CD14-positive monocyte (primary cell): ENCODE results near the gene SSU72. TPM values are rescaled to one million over a fixed set of nuclear protein-coding genes. Genes with fewer than 3 reads are reported as not detected.

Source experiments
- DNase-seq, 3 donors: peaks; one replicate each; pipeline ENCODE4 v3.0.0-alpha.2; 2011 to 2022
- H2AFZ ChIP-seq: 2 replicates; pipeline ENCODE4 v1.6.0; 2012; ENCODE audit warnings: mild to moderate bottlenecking, low read depth, low read length, inconsistent platforms; ENCODE audit not compliant: insufficient read depth, poor library complexity, severe bottlenecking
- H3K27ac ChIP-seq, 2 donors: 1 replicate in 1 of 2; 2 replicates in 1 of 2; pipeline ENCODE4 v1.5.1; 2012 to 2013; ENCODE audit warnings: low read length in 2 of 2, control low read depth in 1 of 2, inconsistent platforms in 1 of 2, low read depth in 1 of 2, mild to moderate bottlenecking in 1 of 2
- H3K27me3 ChIP-seq, 2 donors: one replicate each; pipeline versions ENCODE4 v1.6.0 to v1.6.1; 2011 to 2013; ENCODE audit warnings: low read length in 2 of 2; ENCODE audit not compliant: control insufficient read depth in 2 of 2, insufficient read depth in 2 of 2
- H3K36me3 ChIP-seq, 2 donors: replicated peaks in 1 of 2; 1 replicate in 1 of 2; 2 replicates in 1 of 2; pipeline versions ENCODE4 v1.5.1 to v1.6.1; 2012 to 2013; ENCODE audit warnings: low read length in 2 of 2, control low read depth in 1 of 2, inconsistent platforms in 1 of 2, mild to moderate bottlenecking in 1 of 2; ENCODE audit not compliant: insufficient read depth in 2 of 2, control insufficient read depth in 1 of 2
- H3K4me1 ChIP-seq, 2 donors: 1 replicate in 1 of 2; 2 replicates in 1 of 2; pipeline versions ENCODE4 v1.5.1 to v1.6.1; 2012 to 2013; ENCODE audit warnings: low read length in 2 of 2, control low read depth in 1 of 2, inconsistent platforms in 1 of 2, mild to moderate bottlenecking in 1 of 2, moderate library complexity in 1 of 2; ENCODE audit not compliant: insufficient read depth in 2 of 2, control insufficient read depth in 1 of 2
- H3K4me2 ChIP-seq: replicated peaks from 2 replicates; pipeline ENCODE3; 2012; ENCODE audit warnings: low read length, moderate library complexity, mild to moderate bottlenecking; ENCODE audit not compliant: poor library complexity, severe bottlenecking; ENCODE audit errors: extremely low read depth
- H3K4me3 ChIP-seq, 3 experiments: fragments of 200-600 bp in 1 of 3; sonication (generic) in 1 of 3; replicated peaks in 1 of 3; 1 replicate in 2 of 3; 2 replicates in 1 of 3; pipeline ENCODE4 v1.5.1; 2011 to 2013; ENCODE audit warnings: low read length in 3 of 3, mild to moderate bottlenecking in 3 of 3, control low read depth in 2 of 3, low read depth in 2 of 3, inconsistent platforms in 1 of 3, moderate library complexity in 1 of 3
- H3K79me2 ChIP-seq: 2 replicates; pipeline ENCODE4 v1.6.0; 2012; ENCODE audit warnings: mild to moderate bottlenecking, control low read depth, inconsistent platforms, low read length, moderate library complexity; ENCODE audit not compliant: insufficient read depth
- H3K9ac ChIP-seq: 2 replicates; pipeline ENCODE4 v1.6.0; 2017; ENCODE audit warnings: low read length, mild to moderate bottlenecking; ENCODE audit not compliant: insufficient read depth, poor library complexity, severe bottlenecking
- H3K9me3 ChIP-seq, 2 donors: replicated peaks in 1 of 2; 1 replicate in 1 of 2; 2 replicates in 1 of 2; pipeline versions ENCODE4 v1.5.1 to v1.6.1; 2012 to 2013; ENCODE audit warnings: low read length in 2 of 2, control low read depth in 1 of 2; ENCODE audit not compliant: control insufficient read depth in 1 of 2, insufficient read depth in 1 of 2
- H4K20me1 ChIP-seq: 2 replicates; pipeline ENCODE4 v1.6.0; 2012; ENCODE audit warnings: mild to moderate bottlenecking, low read length, control low read depth, moderate library complexity; ENCODE audit not compliant: insufficient read depth
- H3K27ac Mint-ChIP-seq, 7 donors: one replicate each; pipeline ENCODE4 v1.8.0; 2020; ENCODE audit warnings: mild to moderate bottlenecking in 7 of 7, mixed read lengths in 7 of 7, moderate library complexity in 6 of 7, inconsistent platforms in 2 of 7
- H3K27me3 Mint-ChIP-seq, 3 donors: one replicate each; pipeline ENCODE4 v1.8.0; 2021 to 2022; ENCODE audit warnings: low read depth in 3 of 3, mild to moderate bottlenecking in 3 of 3, mixed read lengths in 3 of 3, moderate library complexity in 3 of 3, inconsistent platforms in 1 of 3
- H3K36me3 Mint-ChIP-seq, 2 donors: one replicate each; pipeline ENCODE4 v1.8.0; 2020; ENCODE audit warnings: mixed read lengths in 2 of 2, inconsistent platforms in 1 of 2, mild to moderate bottlenecking in 1 of 2
- H3K4me1 Mint-ChIP-seq: one replicate; pipeline ENCODE4 v1.8.0; 2020; ENCODE audit warnings: mild to moderate bottlenecking, mixed read lengths
- H3K4me3 Mint-ChIP-seq, 2 donors: one replicate each; pipeline ENCODE4 v1.8.0; 2020; ENCODE audit warnings: mild to moderate bottlenecking in 2 of 2, mixed read lengths in 2 of 2, moderate library complexity in 1 of 2
- H3K9me3 Mint-ChIP-seq, 7 donors: one replicate each; pipeline ENCODE4 v1.8.0; 2020 to 2022; ENCODE audit warnings: mixed read lengths in 7 of 7, mild to moderate bottlenecking in 6 of 7, moderate library complexity in 6 of 7, inconsistent platforms in 2 of 7
- WGBS: methylation state at CpG from one replicate; pipeline ENCODE4 v1.1.5; 2013; ENCODE audit warnings: missing lambda C conversion rate; ENCODE audit not compliant: insufficient coverage; 5-methylcytosine and 5-hydroxymethylcytosine counted together
- intact Hi-C, 2 donors: fragments of 100-400 bp; cut with micrococcal nuclease; formaldehyde crosslinking; loops; one replicate each; pipeline versions ENCODE4 v1.15.0 to v1.15.1; 2023
- polyA minus RNA-seq: library from RNA; depleted of rRNA, polyadenylated mRNA; stranded (reverse); fragments of >200 nt; gene quantifications from 2 replicates; pipeline ENCODE4 v1.2.3, GENCODE V29; 2012
- polyA plus RNA-seq, 3 donors: library from polyadenylated mRNA; depleted of rRNA in 1 of 3; unstranded in 2 of 3; stranded (reverse) in 1 of 3; fragments of 300-500 nt in 2 of 3; fragments of >200 nt in 1 of 3; fragmentation: Illumina TruSeq in 2 of 3; gene quantifications; 1 replicate in 2 of 3; 2 replicates in 1 of 3; pipeline ENCODE4 v1.2.3, GENCODE V29; 2012 to 2021
- total RNA-seq, 12 experiments: library from RNA in 1 of 12; stranded (reverse) in 1 of 12; fragments of 120-200 nt in 1 of 12; gene quantifications; one replicate each; pipeline ENCODE4 v1.2.4 and lab custom pipeline; 2013 to 2026; ENCODE audit warnings: mixed read lengths in 6 of 12, inconsistent platforms in 1 of 12
- TF ChIP-seq, protein P1 (sequence below): fragments of 200-600 bp; IDR thresholded peaks from one replicate; pipeline ENCODE4 v1.8.0; 2022; ENCODE audit warnings: antibody characterized with exemption, mild to moderate bottlenecking

Gene SSU72
- total RNA-seq (2013) = 46.5 TPM
- polyA plus RNA-seq (100 to 1,000 TPM in 2 of 3 donors, 10 to 100 TPM in 1; 88.1 to 168 (median 138) TPM), polyA minus RNA-seq (41.6 and 55.2 TPM in 2 replicates), total RNA-seq (lab: John Stamatoyannopoulos, UW) (43.4 to 109 (median 87.3) reads per million in 11 experiments)

DNA sequence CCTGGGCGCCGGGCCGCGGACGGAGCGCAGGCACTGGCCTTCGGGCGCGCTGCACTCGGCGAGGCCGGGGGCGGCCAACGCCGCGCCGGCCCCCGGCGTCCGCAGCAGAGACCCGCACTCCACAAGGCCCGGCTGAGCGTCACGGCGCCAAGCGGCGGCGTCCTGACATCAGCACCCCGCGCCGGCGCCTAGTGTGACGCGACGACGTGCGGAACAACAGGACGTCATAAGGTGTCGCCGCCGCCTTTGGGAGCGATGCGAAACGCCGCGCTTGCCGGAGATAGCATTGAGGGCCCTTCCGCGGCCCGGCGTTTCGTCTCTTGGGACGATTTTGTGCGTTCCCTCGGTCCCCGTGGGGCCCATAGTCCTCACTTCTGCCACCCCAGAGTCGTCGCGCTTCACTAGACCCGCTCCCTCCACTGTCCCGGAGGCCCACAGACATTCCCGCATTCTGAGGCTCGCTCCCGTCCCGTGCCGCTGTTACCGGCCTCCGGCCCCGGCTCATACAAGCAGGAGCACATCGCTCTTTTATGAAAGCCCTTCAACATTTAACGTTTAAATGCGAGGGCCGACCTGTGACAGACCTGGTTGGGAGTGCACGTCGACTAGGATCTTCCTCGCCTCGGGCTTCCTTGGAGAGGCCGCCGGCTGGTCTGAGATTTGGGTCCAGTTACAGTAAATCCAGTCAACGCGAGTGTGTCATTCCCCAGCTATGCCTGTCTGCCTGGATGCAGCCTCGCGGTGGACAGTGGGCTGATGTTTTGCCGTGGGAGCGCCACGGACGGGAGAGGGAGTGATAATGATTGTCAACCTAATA lies at the start of gene SSU72:
SSU72 (minus strand) TSS at position 143 of the 817 bp plus-strand sequence. CDS start 306 bp downstream, outside the sequence.
- Mint-ChIP-seq H3K27me3 (peaks cover 4 to 17% (median 9%) of the 10 kb centered on the region in 3 donors), H3K4me3 (peak within 1 kb of the TSS; percentile 93 to 94), H3K9me3 (peaks cover 0 to 2% (median 0%) of the 10 kb centered on the region in 7 donors), H3K36me3 (peaks cover 10 to 29% of the 10 kb centered on the region in 2 donors), H3K27ac (peak within 1 kb of the TSS; percentile 98 to 99 (median 98)), H3K4me1 (peaks cover 29% of the 10 kb centered on the region)
- Histone ChIP-seq H3K79me2 (peaks cover 50% of the 10 kb centered on the region), H3K27ac (peak within 1 kb of the TSS; percentile 96 to 97), H3K36me3 (peaks cover 9 to 10% of the 10 kb centered on the region in 2 donors), H3K4me3 (peak within 1 kb of the TSS; percentile 82 to 91 (median 83)), H3K9me3 (no peaks in the 10 kb centered on the region), H3K4me1 (peaks cover 19 to 22% of the 10 kb centered on the region in 2 donors), H3K4me2 (peak within 1 kb of the TSS; percentile 88), H3K27me3 (peaks cover 0 to 5% of the 10 kb centered on the region in 2 donors), H4K20me1 (peaks cover 31% of the 10 kb centered on the region), H3K9ac (peak within 1 kb of the TSS; percentile 100), H2AFZ (peak within 1 kb of the TSS; percentile 83)
- under 1% methylated on average over 84 of the region's 87 CpGs for WGBS
- peak; percentile 92 to 94 (median 93) for DNase-seq
- intact Hi-C loops = loop anchor here (2.0 to 10.0 kb wide), 2 partner anchors 40 to 110 kb away; partner anchors contain the start of gene MIB2 (in 2 of the 2)
- TF ChIP-seq, protein P1, sequence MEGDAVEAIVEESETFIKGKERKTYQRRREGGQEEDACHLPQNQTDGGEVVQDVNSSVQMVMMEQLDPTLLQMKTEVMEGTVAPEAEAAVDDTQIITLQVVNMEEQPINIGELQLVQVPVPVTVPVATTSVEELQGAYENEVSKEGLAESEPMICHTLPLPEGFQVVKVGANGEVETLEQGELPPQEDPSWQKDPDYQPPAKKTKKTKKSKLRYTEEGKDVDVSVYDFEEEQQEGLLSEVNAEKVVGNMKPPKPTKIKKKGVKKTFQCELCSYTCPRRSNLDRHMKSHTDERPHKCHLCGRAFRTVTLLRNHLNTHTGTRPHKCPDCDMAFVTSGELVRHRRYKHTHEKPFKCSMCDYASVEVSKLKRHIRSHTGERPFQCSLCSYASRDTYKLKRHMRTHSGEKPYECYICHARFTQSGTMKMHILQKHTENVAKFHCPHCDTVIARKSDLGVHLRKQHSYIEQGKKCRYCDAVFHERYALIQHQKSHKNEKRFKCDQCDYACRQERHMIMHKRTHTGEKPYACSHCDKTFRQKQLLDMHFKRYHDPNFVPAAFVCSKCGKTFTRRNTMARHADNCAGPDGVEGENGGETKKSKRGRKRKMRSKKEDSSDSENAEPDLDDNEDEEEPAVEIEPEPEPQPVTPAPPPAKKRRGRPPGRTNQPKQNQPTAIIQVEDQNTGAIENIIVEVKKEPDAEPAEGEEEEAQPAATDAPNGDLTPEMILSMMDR = no peak

DNA sequence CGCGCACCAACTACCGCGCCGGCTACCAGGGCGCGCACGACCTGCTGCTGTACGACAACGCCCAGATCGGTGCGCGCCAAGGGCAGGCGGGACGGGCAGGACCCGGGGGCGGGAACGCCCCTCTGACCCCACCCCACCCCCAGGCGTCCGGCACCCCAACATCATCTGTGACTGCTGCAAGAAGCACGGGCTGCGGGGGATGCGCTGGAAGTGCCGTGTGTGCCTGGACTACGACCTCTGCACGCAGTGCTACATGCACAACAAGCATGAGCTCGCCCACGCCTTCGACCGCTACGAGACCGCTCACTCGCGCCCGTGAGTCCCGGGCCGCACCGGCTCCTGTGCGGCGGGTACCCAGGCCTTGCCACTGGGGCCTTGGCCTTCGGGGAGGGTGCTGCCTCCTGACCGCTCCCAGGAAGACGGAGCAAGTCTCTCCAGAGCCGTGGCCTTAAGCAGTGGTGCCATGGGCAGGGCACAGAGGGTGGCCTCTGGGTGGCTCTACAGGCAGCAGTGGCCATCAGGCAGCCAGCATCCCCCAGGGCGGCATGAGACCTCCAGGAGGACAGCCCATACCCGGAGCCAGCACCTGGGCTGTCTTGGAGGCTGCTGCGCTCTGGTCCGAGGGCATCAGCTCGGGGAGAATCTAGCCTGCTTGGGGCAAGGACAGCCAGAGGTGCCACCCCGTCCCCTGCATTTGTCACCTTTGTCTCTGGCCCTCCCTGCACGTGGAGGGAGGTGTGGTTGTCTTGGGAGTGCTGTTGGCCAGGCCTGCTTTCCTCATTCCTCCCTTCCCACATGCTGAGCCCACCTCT lies 49.2 kb upstream of the SSU72 start:
- Histone ChIP-seq H3K9ac (no peak overlapping the region), H3K27me3 (peaks cover 0 to 9% of the 10 kb centered on the region in 2 donors), H3K4me1 (no peaks in the 10 kb centered on the region), H3K4me2 (no peak overlapping the region), H3K36me3 (no peaks in the 10 kb centered on the region), H3K79me2 (no peaks in the 10 kb centered on the region), H3K9me3 (no peaks in the 10 kb centered on the region), H3K27ac (no peak overlapping the region), H2AFZ (no peak overlapping the region), H4K20me1 (no peaks in the 10 kb centered on the region), H3K4me3 (no peak overlapping the region)
- H3K36me3 Mint-ChIP-seq = peaks cover 4 to 12% of the 10 kb centered on the region in 2 donors
- no peak overlapping the region for H3K27ac Mint-ChIP-seq
- TF ChIP-seq, protein P1 = no peak
- intact Hi-C loops = no loop called here
- H3K27me3 Mint-ChIP-seq = peaks cover 4 to 8% (median 6%) of the 10 kb centered on the region in 3 donors
- H3K4me3 Mint-ChIP-seq = no peak overlapping the region
- DNase-seq = no peak
- no peaks in the 10 kb centered on the region for H3K4me1 Mint-ChIP-seq
- peaks cover 0 to 2% (median 0%) of the 10 kb centered on the region in 7 donors for H3K9me3 Mint-ChIP-seq
- WGBS = 95% methylated on average over 42 of the region's 51 CpGs
